ENCODE results near the gene RPS27.
"Not testable (repeated sequence)": the region's sequence is repeated elsewhere in the genome, so short reads cannot be mapped to it uniquely, and the experiment has no call there.

The RPS27 gene

GRCh38 chr1:153987621-153988020 lies 2.9 kb upstream of the RPS27 start:
- no peak for DNase-seq

DNA sequence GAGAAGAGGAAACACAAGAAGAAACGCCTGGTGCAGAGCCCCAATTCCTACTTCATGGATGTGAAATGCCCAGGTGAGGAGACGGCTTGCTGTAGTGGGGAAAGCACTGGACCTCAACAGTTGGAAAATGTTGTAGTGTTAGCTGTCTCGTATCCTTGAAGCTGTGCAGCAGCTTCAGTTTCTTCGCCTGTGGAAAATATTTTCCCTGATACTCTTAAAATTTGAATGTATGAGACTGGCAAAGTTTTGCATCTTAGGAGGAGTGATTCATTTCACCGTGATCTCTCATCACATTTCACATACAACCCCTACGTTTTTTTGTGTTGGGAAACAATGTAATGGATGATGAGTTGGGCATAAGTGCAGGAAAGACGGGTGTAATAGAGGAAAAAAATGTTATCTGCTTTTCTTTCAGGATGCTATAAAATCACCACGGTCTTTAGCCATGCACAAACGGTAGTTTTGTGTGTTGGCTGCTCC lies 629 bp downstream of the RPS27 start:
- DNase-seq = no peak

- no peak for DNase-seq
Observed at GRCh38 chr1:153991806-153992205, 1.2 kb downstream of the RPS27 start.

GRCh38 chr1:153995202-153995601 lies 4.6 kb downstream of the RPS27 start:
- no peak for DNase-seq

DNA sequence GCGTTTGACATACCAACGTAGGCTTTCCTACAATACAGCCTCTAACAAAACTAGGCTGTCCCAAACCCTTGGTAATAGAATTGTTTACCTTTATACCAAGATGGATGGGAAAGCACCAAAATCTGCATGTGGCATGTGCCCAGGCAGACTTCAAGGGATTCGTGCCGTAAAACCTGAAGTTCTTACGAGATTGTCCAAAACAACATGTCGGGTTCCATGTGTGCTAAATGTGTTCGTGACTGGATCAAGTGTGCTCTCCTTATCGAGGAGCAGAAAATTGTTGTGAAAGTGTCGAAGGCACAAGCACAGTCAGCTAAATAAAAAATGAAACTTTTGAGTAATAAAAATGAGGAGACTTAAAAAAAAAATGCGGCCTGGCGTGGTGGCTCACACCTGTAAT lies 5.1 kb downstream of the RPS27 start:
- no peak for DNase-seq

DNA sequence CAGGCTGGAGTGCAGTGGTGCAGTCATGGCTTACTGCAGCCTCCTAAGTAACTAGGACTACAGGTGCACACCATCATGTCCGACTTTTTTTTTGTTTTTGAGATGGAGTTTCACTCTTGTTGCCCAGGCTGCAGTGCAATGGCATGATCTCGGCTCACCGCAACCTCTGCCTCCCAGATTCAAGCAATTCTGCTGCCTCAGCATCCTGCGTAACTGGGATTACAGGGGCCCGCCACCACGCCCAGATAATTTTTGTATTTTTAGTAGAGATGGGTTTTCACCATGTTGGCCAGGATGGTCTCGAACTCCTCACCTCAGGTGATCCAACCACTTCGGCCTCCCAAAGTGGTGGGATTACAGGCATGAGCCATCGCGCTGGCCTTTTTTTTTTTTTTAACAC lies 6.3 kb downstream of the RPS27 start:
- not testable (repeated sequence) for DNase-seq

DNA sequence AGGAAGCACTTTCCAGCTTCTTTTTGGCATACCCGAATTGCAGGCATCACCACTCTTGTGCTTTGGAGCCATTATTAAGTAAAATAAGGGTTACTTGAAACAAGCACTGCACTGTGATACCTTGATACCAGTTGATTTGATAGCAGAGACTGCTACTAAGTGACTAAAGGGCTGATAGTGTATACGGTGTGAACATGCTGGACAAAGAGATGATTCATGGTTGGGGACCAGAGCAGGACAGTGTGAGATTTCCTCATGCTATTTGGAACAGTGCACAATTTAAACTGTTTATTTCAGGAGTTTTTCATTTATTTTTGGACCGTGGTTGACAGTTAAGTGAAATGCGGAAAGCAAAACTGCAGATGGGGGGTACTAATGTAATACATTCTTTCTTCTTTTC lies 9.9 kb downstream of the RPS27 start:
- DNase-seq = no peak

DNA sequence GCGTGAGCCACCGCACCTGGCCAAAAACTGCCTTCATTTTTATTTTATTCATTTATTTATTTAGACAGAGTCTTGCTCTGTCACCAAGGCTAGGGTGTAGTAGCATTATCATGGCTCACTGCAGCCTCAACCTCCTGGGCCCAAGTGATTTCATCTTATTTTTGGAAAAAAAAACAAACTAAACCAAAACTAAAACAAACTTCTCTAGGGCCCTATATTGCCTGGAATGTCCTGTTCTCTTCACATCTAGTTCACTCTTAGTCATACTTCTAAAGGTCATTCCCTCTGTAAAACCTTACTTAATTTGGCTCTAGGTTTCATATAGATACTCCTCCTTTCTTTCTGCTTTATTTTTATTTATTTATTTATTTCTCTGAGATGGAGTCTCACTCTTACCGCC lies 15.6 kb downstream of the RPS27 start:
- DNase-seq = no peak

GRCh38 chr1:154012129-154012528 lies 21.6 kb downstream of the RPS27 start:
- no peak for DNase-seq

GRCh38 chr1:154012543-154012942 lies 22.0 kb downstream of the RPS27 start:
- not testable (repeated sequence) for DNase-seq

DNA sequence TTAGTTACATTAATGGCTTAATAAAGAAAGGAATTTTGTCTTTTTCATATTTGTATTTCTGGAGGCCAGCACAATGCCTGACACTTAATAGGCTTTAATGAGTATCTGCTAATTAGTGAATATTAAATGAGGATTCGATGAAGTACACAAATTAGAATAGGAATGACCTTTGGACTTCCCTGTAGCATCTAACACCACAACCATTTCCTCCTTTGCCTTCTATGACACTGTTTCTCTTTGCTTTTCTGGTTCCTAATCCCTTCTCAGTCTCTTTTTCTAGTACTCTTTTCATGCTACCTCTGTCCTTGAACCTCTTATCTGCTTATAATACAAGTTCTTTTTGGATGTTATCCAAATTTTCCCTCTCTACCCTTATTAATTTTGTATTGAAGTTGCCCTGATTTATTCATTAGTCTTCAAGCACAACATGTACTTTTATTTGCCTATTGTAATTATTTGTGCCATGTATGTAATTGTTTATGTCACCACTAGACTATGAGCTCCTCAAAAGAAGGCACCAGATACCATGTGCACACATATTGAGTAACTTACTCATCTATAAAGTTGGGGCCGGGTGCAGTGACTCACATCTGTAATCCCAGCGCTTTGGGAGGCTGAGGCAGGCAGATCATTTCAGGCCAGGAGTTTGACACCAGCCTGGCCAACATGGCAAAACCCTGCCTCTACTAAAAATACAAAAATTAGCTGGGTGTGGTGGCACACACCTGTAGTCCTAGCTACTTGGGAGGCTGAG lies 23.8 kb downstream of the RPS27 start:
- no peak for DNase-seq

GRCh38 chr1:154019269-154019668 lies 28.7 kb downstream of the RPS27 start:
- no peak for DNase-seq

DNA sequence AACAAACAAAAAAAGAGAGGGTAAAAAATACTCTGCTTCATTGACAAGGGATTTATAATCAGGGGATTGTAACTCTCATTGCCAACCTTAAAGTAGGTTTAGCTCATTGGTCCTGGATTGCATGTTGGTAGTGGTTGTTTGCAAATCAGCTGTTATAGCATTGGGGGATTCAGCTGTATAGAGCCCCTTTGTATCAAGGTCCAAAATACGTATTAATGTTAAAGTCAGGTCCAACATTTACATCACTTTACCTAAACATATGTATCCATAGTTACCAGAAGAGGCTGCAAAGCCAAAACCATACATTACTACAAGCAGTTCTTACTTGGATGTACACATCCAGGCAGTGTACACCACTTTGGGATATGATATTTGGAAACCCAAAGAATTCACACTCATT lies 29.4 kb downstream of the RPS27 start:
- no peak for DNase-seq

DNA sequence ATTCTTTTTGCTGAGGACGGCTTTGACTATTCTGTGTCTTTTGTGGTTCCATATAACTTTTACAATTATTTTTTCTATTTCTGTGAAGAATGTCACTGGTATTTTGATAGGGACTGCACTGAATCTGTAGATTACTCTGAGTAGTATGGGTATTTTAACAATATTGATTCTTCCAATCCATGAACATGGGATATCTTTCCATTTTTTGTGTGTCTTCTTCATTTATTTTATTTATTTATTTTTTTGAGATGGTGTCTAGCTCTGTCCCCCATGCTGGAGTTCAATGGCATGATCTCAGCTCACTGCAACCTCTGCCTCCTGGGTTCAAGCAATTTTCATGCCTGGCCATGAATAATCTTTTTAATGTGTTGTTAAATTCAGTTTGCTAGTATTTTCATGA lies 43.1 kb downstream of the RPS27 start:
- not testable (repeated sequence) for DNase-seq

All from CD4-positive, alpha-beta T cell treated with Interleukin-15 for 1 hour (primary cell).